AG04449 (cell line): ENCODE data around the gene RELCH.

Experiments used
- CTCF ChIA-PET: fragments of 350-600 bp; formaldehyde crosslinking; extraction: SDS; loops from one replicate; lab custom pipeline; 2021; ENCODE audit warnings: antibody characterized with exemption; lab: Yijun Ruan, JAX
- POLR2A ChIA-PET: fragments of 400-600, 350-600 bp; formaldehyde crosslinking; extraction: SDS; loops from one replicate; lab custom pipeline; 2020; ENCODE audit warnings: antibody characterized with exemption, inconsistent platforms; lab: Yijun Ruan, JAX
- DNase-seq: peaks from one replicate; pipeline ENCODE4 v3.0.0-alpha.2; 2010; ENCODE audit warnings: low read depth, low spot score
- H3K4me3 ChIP-seq: 2 replicates; pipeline ENCODE4 v1.5.1; 2011; ENCODE audit warnings: low read depth, mild to moderate bottlenecking, control low read depth, low read length
- TF ChIP-seq, protein P1 (sequence below): IDR thresholded peaks from one replicate; pipeline ENCODE4 v1.5.1; 2011; ENCODE audit warnings: mild to moderate bottlenecking, moderate library complexity, low read length, control low read depth, inconsistent platforms; ENCODE audit not compliant: insufficient read depth; ENCODE audit errors: missing control alignments

RELCH gene

DNA sequence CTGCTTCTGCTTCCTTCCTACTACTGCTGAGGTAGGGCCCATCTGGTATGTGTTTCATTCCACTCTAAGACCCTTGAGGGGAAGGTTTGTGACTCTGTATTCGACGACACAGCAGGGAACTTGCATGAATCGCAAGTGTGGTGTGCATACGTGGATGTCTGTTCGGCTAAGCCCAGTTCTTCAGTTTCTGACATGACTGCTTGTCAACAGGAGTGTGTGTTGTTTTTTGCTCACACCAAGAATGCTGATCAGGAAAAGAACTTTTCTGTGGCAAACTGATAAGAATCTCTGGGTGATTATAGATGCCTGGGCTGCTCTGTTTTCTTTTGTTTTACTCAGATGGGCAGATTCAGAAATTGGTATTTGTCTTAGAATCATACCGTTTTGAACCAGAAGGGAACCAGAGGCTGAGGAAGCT lies 160.0 kb downstream of the RELCH start:
- no peak overlapping the region for H3K4me3 ChIP-seq
- CTCF ChIA-PET, result no interaction called here
- TF ChIP-seq, protein P1, sequence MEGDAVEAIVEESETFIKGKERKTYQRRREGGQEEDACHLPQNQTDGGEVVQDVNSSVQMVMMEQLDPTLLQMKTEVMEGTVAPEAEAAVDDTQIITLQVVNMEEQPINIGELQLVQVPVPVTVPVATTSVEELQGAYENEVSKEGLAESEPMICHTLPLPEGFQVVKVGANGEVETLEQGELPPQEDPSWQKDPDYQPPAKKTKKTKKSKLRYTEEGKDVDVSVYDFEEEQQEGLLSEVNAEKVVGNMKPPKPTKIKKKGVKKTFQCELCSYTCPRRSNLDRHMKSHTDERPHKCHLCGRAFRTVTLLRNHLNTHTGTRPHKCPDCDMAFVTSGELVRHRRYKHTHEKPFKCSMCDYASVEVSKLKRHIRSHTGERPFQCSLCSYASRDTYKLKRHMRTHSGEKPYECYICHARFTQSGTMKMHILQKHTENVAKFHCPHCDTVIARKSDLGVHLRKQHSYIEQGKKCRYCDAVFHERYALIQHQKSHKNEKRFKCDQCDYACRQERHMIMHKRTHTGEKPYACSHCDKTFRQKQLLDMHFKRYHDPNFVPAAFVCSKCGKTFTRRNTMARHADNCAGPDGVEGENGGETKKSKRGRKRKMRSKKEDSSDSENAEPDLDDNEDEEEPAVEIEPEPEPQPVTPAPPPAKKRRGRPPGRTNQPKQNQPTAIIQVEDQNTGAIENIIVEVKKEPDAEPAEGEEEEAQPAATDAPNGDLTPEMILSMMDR, result no peak
- no peak for DNase-seq
- POLR2A ChIA-PET, result no interaction called here

DNA sequence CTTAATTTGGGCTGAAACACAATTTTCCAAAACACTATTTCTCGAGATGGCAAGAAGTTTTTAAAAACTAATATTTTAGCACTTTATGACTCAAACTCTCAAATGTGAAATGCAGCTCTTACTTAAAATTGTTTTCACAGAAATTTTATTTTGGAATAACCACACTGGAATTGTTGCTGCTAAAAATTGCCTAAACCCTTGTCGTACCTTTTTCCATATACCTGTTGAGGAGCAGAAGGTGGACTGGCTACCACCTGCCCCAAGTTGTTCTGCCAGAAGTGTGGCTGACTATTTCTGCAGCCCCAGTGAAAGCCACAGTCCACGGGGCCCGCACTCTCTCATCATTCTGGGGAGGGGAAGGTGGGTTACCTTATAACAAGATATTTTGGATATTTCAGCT lies 161.4 kb downstream of the RELCH start:
- no peak overlapping the region for H3K4me3 ChIP-seq
- TF ChIP-seq, protein P1, result no peak
- DNase-seq, result no peak
- ChIA-PET POLR2A (no interaction called here), CTCF (no interaction called here)

DNA sequence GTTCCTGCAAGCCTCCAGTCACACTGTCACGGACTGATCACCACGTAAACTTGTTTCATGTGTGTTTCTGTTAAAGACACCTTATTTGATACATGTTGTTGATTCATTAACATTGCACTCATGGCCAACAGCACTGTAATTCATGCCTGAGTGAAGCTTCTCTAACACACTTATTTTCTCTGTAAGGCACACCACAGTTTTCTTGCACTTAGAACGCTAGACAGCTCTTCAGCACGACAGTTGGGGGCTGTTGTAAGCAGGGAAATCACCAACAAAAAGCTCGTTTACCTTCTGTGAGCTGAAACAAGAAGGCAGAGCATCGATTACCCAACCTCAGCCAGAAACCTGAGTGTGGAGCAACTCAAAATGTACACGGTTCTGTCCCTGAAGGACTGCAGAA lies 166.1 kb downstream of the RELCH start:
- CTCF ChIA-PET, result no interaction called here
- TF ChIP-seq, protein P1, result no peak
- H3K4me3 ChIP-seq, result no peak overlapping the region
- POLR2A ChIA-PET, result no interaction called here
- DNase-seq, result no peak

DNA sequence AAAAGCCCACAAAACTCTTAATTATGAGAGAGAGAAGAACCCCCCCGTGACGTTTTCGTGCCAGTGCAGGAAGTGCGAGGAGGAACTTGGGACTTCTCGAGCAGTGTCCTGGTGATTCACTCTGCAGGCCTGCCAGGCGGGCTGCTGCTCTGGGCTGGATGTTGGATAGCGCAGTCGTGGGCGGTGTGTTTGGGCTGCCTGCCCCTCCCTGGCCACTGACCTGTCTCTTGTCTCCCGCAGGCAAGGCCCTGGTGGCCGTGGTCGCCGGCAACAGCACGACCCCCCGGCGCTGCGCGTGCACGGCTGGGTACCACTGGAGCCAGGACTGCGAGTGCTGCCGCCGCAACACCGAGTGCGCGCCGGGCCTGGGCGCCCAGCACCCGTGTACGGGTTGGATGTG lies 167.1 kb downstream of the RELCH start:
- H3K4me3 ChIP-seq, result no peak overlapping the region
- CTCF ChIA-PET, result no interaction called here
- DNase-seq, result no peak
- POLR2A ChIA-PET, result no interaction called here
- TF ChIP-seq, protein P1, result no peak

DNA sequence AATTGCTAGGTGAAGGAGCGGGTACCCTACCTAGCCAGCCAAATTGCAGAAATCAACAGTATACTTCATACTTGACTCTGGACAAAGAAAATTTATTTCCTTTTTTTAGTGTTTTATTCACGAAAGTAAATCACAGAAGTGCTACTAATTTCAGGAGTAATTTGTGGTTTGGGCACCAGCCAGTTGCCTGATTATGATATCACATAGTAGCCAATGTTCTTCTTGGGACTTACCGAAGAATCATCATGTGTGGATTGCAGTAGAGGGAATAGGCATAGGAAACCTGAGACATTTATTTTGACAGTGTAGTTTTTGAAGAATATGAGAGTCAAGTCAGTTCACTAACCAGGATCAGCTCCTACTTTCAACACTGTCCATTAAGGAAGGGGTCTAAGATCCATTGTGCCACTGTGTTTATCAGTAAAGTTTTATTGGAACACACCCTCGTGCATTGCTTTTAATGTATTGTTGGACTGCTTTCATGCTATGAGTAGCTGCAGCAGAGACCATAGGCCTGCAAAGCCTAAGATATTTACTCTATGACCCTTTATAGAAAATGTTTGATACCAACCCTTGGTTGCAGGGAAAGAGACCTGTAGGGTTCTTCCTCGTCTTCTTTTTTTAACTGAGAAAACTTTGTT lies 170.1 kb downstream of the RELCH start:
- H3K4me3 ChIP-seq, result no peak overlapping the region
- TF ChIP-seq, protein P1, result no peak
- DNase-seq, result no peak
- ChIA-PET CTCF (no interaction called here), POLR2A (no interaction called here)
